Mucosa of descending colon (tissue), 3 donors: ENCODE data around the gene ARHGAP4. TPM values are rescaled to one million over a fixed set of nuclear protein-coding genes. Genes with fewer than 3 reads are reported as not detected.

ENCODE experiments used
- ATAC-seq: fragments of 200-7000 bp; cut with Tn5 transposase; one replicate; pipeline ENCODE4 v1.9.1; 2020; ENCODE audit warnings: mild to moderate bottlenecking, moderate library complexity
- DNase-seq, 3 donors: peaks; one replicate each; pipeline ENCODE4 v3.0.0-alpha.2; 2020
- H3K36me3 ChIP-seq: fragments of 200-600 bp; one replicate; pipeline ENCODE4 v1.8.0; 2021; ENCODE audit warnings: low read depth, mild to moderate bottlenecking
- H3K4me1 ChIP-seq: fragments of 200-600 bp; one replicate; pipeline ENCODE4 v1.8.0; 2021; ENCODE audit warnings: low read depth, mild to moderate bottlenecking
- H3K4me3 ChIP-seq: fragments of 200-600 bp; one replicate; pipeline ENCODE4 v1.8.0; 2021; ENCODE audit warnings: mild to moderate bottlenecking
- H3K9me3 ChIP-seq: fragments of 200-600 bp; one replicate; pipeline ENCODE4 v1.8.0; 2021; ENCODE audit warnings: mild to moderate bottlenecking
- CTCF ChIP-seq: fragments of 200-600 bp; IDR thresholded peaks from one replicate; pipeline ENCODE4 v1.8.0; 2022; ENCODE audit warnings: antibody characterized with exemption, mild to moderate bottlenecking
- intact Hi-C, 2 donors: fragments of 100-400 bp; cut with DNase I in 1 of 2; cut with micrococcal nuclease in 1 of 2; formaldehyde crosslinking; loops; one replicate each; pipeline versions ENCODE4 v1.11.0 to v1.11.1; 2022; cut with DNase I, micrococcal nuclease
- total RNA-seq, 3 donors: library from RNA; stranded (reverse); fragmentation: NEBNext Ultra II Directional in 2 of 3; extraction: Animal tissue kit (Norgen Biotek cat#: 25700) in 2 of 3; gene quantifications; one replicate each; pipeline versions ENCODE4 v1.2.1 to v1.2.4, GENCODE V29; 2021 to 2023
- donor health status: DM: no; HTN: no; CAD: no; lungs with moderate emphysema.
- donor health status: DM: no; HTN: no; CAD: no.
- donor health status: DM: no; HTN: yes; CAD: no.

Gene ARHGAP4
- total RNA-seq, 3 donors from 2014 or later, result 35.0 to 47.8 (median 36.7) TPM

- no peak for TF ChIP-seq CTCF
- Histone ChIP-seq H3K4me3 (no peak overlapping the region), H3K9me3 (no peaks in the 10 kb centered on the region), H3K4me1 (no peaks in the 10 kb centered on the region), H3K36me3 (no peaks in the 10 kb centered on the region)
- DNase-seq, result no peak
- intact Hi-C loops, result no loop called here
- ATAC-seq, result no peak
Measured at GRCh38 chrX:153960077-153960476, 34.0 kb upstream of the ARHGAP4 start.

GRCh38 chrX:153959649-153960048 is 33.6 kb upstream of the ARHGAP4 start:
- Histone ChIP-seq H3K9me3 (no peaks in the 10 kb centered on the region), H3K4me3 (no peak overlapping the region), H3K36me3 (no peaks in the 10 kb centered on the region), H3K4me1 (no peaks in the 10 kb centered on the region)
- ATAC-seq (no peak), DNase-seq (no peak)
- TF ChIP-seq CTCF, result no peak
- intact Hi-C loops, result loop anchor here in 1 of 2 donors (10.0 kb wide), 1 partner anchor 195 kb away; the partner anchor contains the start of gene PLXNB3

- Histone ChIP-seq H3K9me3 (no peaks in the 10 kb centered on the region), H3K4me1 (no peaks in the 10 kb centered on the region), H3K4me3 (no peak overlapping the region), H3K36me3 (no peaks in the 10 kb centered on the region)
- no peak for DNase-seq
- no peak for TF ChIP-seq CTCF
- intact Hi-C loops, result loop anchor here in 1 of 2 donors (10.0 kb wide), 1 partner anchor 194 kb away; the partner anchor contains the start of gene PLXNB3
- no peak for ATAC-seq
Measured at GRCh38 chrX:153958605-153959004, 32.5 kb upstream of the ARHGAP4 start.

- no peak for DNase-seq
- H3K9me3 ChIP-seq, result no peaks in the 10 kb centered on the region
Measured at GRCh38 chrX:153957224-153957623, 31.2 kb upstream of the ARHGAP4 start.

GRCh38 chrX:153956044-153956907 is 30.2 kb upstream of the ARHGAP4 start:
- intact Hi-C loops, result loop anchor here in 1 of 2 donors (10.0 kb wide), 1 partner anchor 191 kb away; the partner anchor contains the start of gene PLXNB3
- TF ChIP-seq CTCF, result no peak
- Histone ChIP-seq H3K4me1 (no peaks in the 10 kb centered on the region), H3K9me3 (no peaks in the 10 kb centered on the region), H3K4me3 (no peak overlapping the region), H3K36me3 (no peaks in the 10 kb centered on the region)
- DNase-seq, result no peak
- ATAC-seq, result no peak

More at GRCh38 chrX:153957224-153957623, 31.2 kb upstream of the ARHGAP4 start:
- TF ChIP-seq CTCF, result no peak
- Histone ChIP-seq H3K36me3 (no peaks in the 10 kb centered on the region), H3K4me3 (no peak overlapping the region), H3K4me1 (no peaks in the 10 kb centered on the region)
- ATAC-seq, result no peak
- intact Hi-C loops, result loop anchor here in 1 of 2 donors (10.0 kb wide), 1 partner anchor 192 kb away; the partner anchor contains the start of gene PLXNB3
